HG03103 (cell line): ENCODE measurements around the gene SLC16A7.

Experiments
- ATAC-seq: cut with Tn5 transposase; IDR thresholded peaks from one replicate; pipeline ENCODE4 v1.9.1; 2021; ENCODE audit warnings: low read depth; ENCODE audit not compliant: unreplicated experiment

The SLC16A7 gene

DNA sequence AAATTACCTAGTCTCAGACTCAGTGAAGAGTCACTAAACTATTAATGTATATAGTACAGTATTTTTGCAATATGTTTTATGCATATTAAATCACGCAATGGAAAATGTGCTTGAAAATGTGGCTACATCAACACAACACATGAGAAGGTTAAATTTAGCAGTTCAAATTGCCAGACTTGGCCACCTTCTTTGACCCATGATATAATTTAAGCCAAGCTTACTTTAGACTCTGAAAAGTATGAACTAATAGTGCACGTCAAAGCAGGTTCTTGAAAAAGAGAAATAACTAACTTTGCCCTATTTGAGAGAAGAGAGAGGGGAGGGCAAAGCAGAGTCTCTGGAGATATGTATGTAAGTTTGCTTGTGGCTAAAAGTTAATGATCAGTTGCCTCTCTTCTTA, 68.7 kb downstream of the SLC16A7 start:
- ATAC-seq, result no peak

GRCh38 chr12:59665701-59666100, 69.9 kb downstream of the SLC16A7 start:
- ATAC-seq, result no peak

DNA sequence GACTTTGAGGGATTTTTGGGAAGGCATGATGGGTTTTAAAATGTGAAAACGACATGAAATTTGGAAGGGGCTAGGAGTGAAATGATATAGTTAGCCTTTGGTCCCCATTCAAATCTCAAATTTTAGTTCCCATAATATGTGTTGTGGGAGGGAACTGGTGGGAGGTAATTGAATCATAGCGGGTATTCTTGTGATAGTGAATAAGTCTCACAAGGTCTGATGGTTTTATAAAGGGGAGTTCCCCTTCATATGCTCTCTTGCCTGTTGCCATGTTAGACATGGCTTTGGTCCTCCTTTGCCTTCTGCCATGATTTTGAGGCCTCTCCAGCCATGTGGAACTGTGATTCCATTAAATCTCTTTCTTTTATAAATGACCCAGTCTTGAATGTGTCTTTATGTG, 72.8 kb downstream of the SLC16A7 start:
- no peak for ATAC-seq

GRCh38 chr12:59672273-59672672, 76.4 kb downstream of the SLC16A7 start:
- no peak for ATAC-seq

GRCh38 chr12:59675461-59675860, 79.6 kb downstream of the SLC16A7 start:
- ATAC-seq, result no peak

DNA sequence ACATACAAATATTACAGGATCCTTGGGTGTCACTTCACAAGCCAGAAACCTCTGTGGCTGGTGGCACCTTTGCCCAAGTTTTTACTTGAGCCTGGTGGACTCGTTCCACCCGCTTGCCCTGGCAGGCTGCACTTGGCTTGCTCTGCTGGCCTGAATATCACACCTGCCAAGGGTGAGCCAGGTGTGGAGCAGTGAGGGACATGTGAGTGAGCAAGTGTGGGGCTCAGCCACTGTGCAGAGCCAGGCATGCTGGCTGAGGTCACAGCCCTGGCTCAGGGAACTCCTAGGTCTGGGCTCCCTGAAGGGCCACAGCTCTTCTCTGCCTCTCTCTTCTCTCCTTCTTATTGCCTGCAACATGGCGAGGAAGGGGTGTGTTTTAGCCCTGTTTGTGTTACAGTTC, 82.0 kb downstream of the SLC16A7 start:
- ATAC-seq, result no peak

DNA sequence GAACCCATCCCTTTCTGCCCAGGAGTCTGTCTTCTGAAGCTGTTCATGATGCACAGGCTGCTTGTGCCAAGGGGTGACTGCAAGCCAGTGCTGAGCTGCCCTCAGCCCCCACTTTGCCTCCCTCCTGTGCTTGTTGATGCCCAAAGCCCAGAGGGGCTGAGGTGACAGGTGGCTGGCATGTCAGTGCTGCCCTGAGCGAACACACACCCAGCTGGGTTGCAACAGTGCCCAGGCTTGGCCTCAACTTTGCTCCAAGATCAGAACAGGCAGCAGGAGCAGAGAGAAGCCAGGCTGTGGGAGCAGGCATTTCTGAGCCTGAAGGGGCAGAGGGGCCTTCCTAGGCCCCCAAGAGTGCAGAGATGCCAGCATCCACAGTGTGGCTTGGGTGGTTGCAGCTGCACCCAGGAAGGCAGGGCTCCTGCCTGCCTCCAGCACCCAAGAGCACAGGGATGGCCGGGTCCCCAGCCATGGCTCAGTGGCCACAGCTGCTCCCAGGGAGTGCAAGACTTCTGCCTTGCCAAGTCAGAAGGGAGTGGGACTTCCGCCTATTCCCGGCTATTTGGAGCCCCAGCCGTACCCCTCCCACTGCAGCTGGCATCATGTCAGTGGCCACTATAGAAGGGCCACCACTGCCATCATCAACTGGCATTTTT, 83.1 kb downstream of the SLC16A7 start:
- ATAC-seq, result no peak

- ATAC-seq, result no peak
These were observed 93.9 kb downstream of the SLC16A7 start for GRCh38 chr12:59689776-59690175.

GRCh38 chr12:59695379-59695778, 99.5 kb downstream of the SLC16A7 start:
- ATAC-seq, result no peak

DNA sequence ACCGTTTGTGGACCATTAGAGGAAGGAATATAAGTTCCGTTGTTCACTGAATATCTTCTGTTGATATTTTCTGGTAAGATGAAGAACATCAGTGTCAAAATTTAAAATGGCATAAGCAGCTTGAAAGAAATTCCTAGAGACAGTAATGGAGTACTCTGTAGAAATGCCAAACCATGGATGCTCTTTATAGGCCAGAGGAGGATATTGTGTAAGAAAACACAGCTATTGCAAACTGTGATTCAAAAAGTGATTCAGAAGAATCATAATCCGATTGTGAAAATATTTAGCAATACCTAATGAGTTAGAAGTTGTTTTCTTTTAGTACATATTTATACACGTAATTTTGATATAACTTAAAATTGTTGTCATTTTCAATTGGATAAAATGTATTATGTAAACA, 102.8 kb downstream of the SLC16A7 start:
- ATAC-seq, result no peak

- ATAC-seq, result no peak
These were observed 103.8 kb downstream of the SLC16A7 start for GRCh38 chr12:59699421-59700152.

DNA sequence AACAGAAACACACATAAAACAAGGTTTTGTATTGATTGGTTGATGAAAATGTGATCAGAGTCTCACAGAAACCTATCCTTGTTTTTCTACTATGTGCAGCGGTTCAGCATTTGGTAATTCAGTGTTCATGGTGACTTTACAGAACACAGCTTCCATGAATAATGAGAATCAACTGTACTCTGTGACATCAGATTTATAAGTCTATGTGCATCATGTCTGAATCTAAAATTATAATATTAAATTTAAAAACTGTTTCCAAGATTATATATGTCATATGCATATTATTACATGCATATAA, 104.3 kb downstream of the SLC16A7 start:
- no peak for ATAC-seq

GRCh38 chr12:59708064-59708463, 112.2 kb downstream of the SLC16A7 start:
- no peak for ATAC-seq

DNA sequence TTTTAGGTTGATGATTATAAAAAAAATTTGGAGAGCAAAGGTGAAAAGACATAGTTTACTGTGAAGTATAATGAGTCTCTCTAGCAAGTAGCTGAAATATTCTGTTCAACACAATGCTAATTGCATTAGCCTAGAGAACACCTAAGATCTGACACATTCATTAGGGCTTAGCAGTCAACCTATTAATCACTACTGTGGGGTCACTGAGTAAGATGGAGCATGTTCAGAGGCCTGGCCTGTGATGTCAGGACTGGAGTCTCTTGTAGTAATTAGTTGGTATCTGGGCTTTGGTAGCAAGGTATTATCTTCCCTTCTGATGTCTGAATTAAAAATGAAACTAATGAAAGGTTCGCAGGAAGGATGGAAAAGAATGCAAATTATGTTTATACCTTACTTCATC, 112.7 kb downstream of the SLC16A7 start:
- no peak for ATAC-seq

GRCh38 chr12:59710004-59710628, 114.3 kb downstream of the SLC16A7 start:
- ATAC-seq, result no peak

DNA sequence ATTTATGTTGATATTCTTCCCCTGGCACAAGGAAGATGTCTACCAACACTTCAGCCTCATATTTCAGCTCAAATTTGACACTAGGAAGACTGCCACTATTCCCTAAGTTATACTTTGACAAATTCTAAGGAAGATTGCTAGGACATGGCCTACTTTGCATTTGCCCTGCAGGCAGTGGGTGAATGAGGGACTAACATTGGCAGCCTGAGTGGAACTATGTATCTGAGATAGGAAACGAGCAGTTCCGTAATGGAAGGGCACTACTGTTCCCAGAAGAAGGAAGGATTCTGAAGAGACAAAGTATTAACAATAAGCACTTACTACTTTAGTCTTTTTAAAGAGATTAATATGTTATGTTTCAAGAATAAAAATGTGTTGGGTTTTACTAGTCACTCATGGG, 115.1 kb downstream of the SLC16A7 start:
- no peak for ATAC-seq

DNA sequence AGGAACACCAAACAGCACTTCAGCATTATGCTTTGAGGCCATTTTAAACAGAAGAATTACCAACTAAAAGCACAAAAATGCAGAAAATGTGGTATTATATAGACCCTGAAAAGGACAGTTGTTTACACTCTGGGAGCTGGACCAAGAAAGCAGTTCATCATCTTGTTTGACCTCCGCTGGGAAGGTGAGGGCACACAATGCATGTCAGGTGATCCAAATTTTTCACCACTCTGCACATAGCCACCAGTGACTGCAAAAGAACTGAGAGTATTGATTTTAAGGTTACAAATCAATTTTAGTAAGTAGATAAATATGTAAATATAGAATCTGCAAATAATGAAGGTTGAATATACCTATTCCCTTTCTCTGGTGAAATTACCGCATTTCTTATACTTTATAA, 119.6 kb downstream of the SLC16A7 start:
- no peak for ATAC-seq

DNA sequence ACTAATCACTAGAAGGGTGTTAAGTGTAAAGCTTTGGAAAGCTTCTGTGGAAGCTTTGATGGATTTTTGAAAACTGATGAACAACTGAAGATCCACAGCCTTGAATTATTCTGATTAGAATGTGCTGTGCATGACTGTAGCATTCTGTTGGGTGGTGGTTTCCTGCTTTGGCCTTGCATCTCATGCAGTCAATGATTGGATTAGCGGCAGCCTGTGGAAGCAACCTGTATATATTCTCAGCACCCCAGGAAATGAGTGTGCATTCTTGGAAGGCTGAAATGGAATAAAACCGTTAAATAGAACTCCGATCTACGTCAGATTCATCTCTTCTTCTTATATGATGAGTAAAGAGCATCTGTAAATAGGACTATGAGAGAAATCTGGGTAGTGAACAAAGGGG, 120.2 kb downstream of the SLC16A7 start:
- no peak for ATAC-seq

DNA sequence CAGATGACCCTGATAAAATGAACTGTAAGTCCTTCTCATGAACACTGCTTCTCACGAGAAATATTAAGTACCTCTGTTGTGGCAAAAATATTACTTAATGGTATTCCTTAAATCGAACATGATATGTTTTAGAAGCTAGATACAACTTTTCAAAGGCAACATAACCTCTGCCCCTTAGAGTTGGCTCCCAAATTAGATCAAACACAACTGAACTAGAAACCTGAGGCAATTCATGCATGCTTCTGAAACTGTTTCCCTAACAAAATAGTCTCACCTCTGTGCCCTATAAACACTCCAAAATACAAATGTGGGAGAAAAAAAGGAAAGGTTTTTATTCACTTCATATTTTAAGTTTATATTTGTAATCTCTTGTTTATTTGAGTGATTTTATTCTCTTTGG, 121.6 kb downstream of the SLC16A7 start:
- no peak for ATAC-seq

- ATAC-seq, result no peak
These were observed 123.9 kb downstream of the SLC16A7 start for GRCh38 chr12:59719701-59720100.

GRCh38 chr12:59723520-59723919, 127.7 kb downstream of the SLC16A7 start:
- ATAC-seq, result no peak

DNA sequence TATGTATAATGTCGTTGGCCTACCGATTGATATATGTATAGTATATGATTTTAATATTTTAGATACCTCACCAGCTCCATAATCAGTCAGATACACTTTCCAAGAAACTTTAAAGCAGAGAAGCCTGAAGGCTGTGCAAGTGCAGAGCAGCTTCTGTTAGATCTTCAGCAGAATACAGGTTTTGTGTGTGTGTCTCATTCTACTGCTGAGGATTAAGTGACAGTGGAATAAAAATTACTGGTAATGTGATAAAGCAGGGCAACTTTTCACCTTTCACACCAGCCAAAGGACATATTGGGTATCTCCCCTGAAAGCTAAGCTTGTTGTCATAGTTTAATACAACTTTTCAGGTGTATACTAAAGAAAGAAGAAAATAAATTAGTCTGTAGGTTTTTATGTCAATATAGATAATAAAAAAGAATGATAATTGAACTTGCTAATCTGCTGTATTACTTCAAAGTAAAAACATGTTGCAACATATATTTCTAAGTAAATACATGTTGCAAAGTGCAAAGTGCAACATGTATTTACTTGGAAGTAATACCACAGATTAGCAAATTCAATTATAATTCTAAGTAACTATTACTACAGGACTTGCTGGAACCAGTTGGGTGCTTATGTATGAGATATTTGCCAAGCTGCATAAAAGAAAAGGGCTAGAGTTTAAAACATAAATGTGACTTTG, 128.3 kb downstream of the SLC16A7 start:
- ATAC-seq, result no peak
